H1 (cell line): ENCODE measurements around the gene STAM2. TPM values are rescaled to one million over a fixed set of nuclear protein-coding genes. Genes with fewer than 3 reads are reported as not detected.

Source experiments
- CTCF ChIA-PET: fragments of 300-600 bp; sonication (Branson Sonifier 250); formaldehyde crosslinking; loops from one replicate; lab custom pipeline; 2021; ENCODE audit not compliant: partially characterized antibody; lab: Charles Lee
- POLR2A ChIA-PET: fragments of 300-600 bp; sonication (Branson Sonifier 250); formaldehyde crosslinking; loops from one replicate; lab custom pipeline; 2021; ENCODE audit warnings: inconsistent platforms; ENCODE audit not compliant: partially characterized antibody; lab: Charles Lee
- DNase-seq, 2 experiments: peaks; one replicate each; pipeline versions ENCODE4 v3.0.0 to v3.0.0-alpha.2; 2010 to 2022; ENCODE audit warnings: low spot score in 2 of 2, low read depth in 1 of 2, mixed read lengths in 1 of 2
- FAIRE-seq: peaks from 2 replicates; lab custom pipeline; 2011; peaks lifted over from hg19 to GRCh38; lab: Jason Lieb, UNC
- H2AFZ ChIP-seq: 2 replicates; pipeline ENCODE4 v1.8.1; 2012; ENCODE audit warnings: low read length, inconsistent platforms
- H2AK5ac ChIP-seq: 2 replicates; pipeline ENCODE4 v1.6.1; 2013; ENCODE audit warnings: low read depth, low read length
- H2BK120ac ChIP-seq: replicated peaks from 2 replicates; pipeline ENCODE3; 2013; ENCODE audit warnings: low read depth, low read length, inconsistent platforms
- H2BK12ac ChIP-seq: 2 replicates; pipeline ENCODE4 v1.6.1; 2013; ENCODE audit warnings: low read depth, low read length
- H2BK15ac ChIP-seq: 2 replicates; pipeline ENCODE4 v1.6.1; 2013; ENCODE audit warnings: low read length
- H2BK20ac ChIP-seq: 2 replicates; pipeline ENCODE4 v1.6.1; 2013; ENCODE audit warnings: low read length
- H2BK5ac ChIP-seq: 2 replicates; pipeline ENCODE4 v1.6.1; 2013; ENCODE audit warnings: low read depth, low read length
- H3K14ac ChIP-seq: 2 replicates; pipeline ENCODE4 v1.6.1; 2013; ENCODE audit warnings: inconsistent platforms; ENCODE audit not compliant: insufficient read length
- H3K18ac ChIP-seq: 2 replicates; pipeline ENCODE4 v1.6.1; 2013; ENCODE audit warnings: low read length; ENCODE audit errors: extremely low read depth
- H3K23ac ChIP-seq: 2 replicates; pipeline ENCODE4 v1.6.1; 2013; ENCODE audit warnings: inconsistent platforms; ENCODE audit not compliant: insufficient read length
- H3K23me2 ChIP-seq: 2 replicates; pipeline ENCODE4 v1.6.1; 2013; ENCODE audit warnings: low read depth, low read length
- H3K27ac ChIP-seq: 2 replicates; pipeline ENCODE4 v1.6.1; 2011; ENCODE audit warnings: low read depth, low read length, inconsistent platforms
- H3K27me3 ChIP-seq, 4 experiments: replicated peaks in 1 of 4; 1 replicate in 1 of 4; 2 replicates in 3 of 4; pipeline versions ENCODE4 v1.6.1 to v1.8.1; 2011 to 2013; ENCODE audit warnings: low read length in 3 of 4, mild to moderate bottlenecking in 3 of 4, inconsistent platforms in 2 of 4, mixed read lengths in 2 of 4, moderate library complexity in 1 of 4; ENCODE audit not compliant: control insufficient read depth in 3 of 4, insufficient read depth in 3 of 4; ENCODE audit errors: extremely low read depth in 1 of 4
- H3K36me3 ChIP-seq, 4 experiments: 2 replicates each; pipeline versions ENCODE4 v1.6.1 to v1.8.1; 2011 to 2013; ENCODE audit warnings: mild to moderate bottlenecking in 4 of 4, low read length in 3 of 4, moderate library complexity in 2 of 4, control low read depth in 1 of 4, inconsistent platforms in 1 of 4; ENCODE audit not compliant: insufficient read depth in 4 of 4, control insufficient read depth in 2 of 4
- H3K4ac ChIP-seq: replicated peaks from 2 replicates; pipeline ENCODE3; 2013; ENCODE audit warnings: low read length, low read depth, mixed read lengths, inconsistent platforms; ENCODE audit not compliant: insufficient read length
- H3K4me1 ChIP-seq, 4 experiments: replicated peaks in 1 of 4; 1 replicate in 1 of 4; 2 replicates in 3 of 4; pipeline versions ENCODE4 v1.6.1 to v1.8.1; 2011 to 2013; ENCODE audit warnings: low read length in 3 of 4, inconsistent platforms in 2 of 4, mixed read lengths in 1 of 4; ENCODE audit not compliant: insufficient read depth in 4 of 4, control insufficient read depth in 3 of 4
- H3K4me2 ChIP-seq, 2 experiments: 2 replicates each; pipeline versions ENCODE4 v1.6.1 to v1.8.1; 2011 to 2013; ENCODE audit warnings: low read depth in 2 of 2, low read length in 2 of 2, control low read depth in 1 of 2, inconsistent platforms in 1 of 2, mild to moderate bottlenecking in 1 of 2; ENCODE audit not compliant: insufficient read depth in 1 of 2
- H3K4me3 ChIP-seq, 4 experiments: fragments of 200-600, 300-600 bp in 1 of 4; sonication (generic), shearing (Covaris generic), sonication (Bioruptor Twin) in 1 of 4; 2 replicates each; pipeline versions ENCODE4 v1.5.1 to v1.8.1; 2011 to 2016; ENCODE audit warnings: low read length in 4 of 4, low read depth in 3 of 4, control low read depth in 2 of 4, inconsistent platforms in 2 of 4, mild to moderate bottlenecking in 2 of 4, mixed read lengths in 1 of 4, moderate library complexity in 1 of 4; ENCODE audit not compliant: insufficient read depth in 2 of 4; ENCODE audit errors: extremely low read depth in 1 of 4
- H3K56ac ChIP-seq: replicated peaks from 2 replicates; pipeline ENCODE3; 2013; ENCODE audit warnings: low read depth, mild to moderate bottlenecking, mixed read lengths, low read length, inconsistent platforms; ENCODE audit not compliant: insufficient read length
- H3K79me1 ChIP-seq: 2 replicates; pipeline ENCODE4 v1.6.1; 2013; ENCODE audit warnings: low read depth, low read length, control low read depth
- H3K79me2 ChIP-seq, 2 experiments: 2 replicates each; pipeline versions ENCODE4 v1.6.1 to v1.8.1; 2012 to 2013; ENCODE audit warnings: low read length in 2 of 2, mild to moderate bottlenecking in 2 of 2, inconsistent platforms in 1 of 2; ENCODE audit not compliant: insufficient read depth in 2 of 2, control insufficient read depth in 1 of 2
- H3K9ac ChIP-seq, 4 experiments: replicated peaks in 1 of 4; 1 replicate in 1 of 4; 2 replicates in 3 of 4; pipeline versions ENCODE4 v1.6.1 to v1.8.1; 2011 to 2013; ENCODE audit warnings: low read depth in 3 of 4, low read length in 3 of 4, control low read depth in 2 of 4, mild to moderate bottlenecking in 2 of 4, moderate library complexity in 2 of 4, inconsistent platforms in 1 of 4; ENCODE audit errors: extremely low read depth in 1 of 4
- H3K9me3 ChIP-seq, 2 experiments: 2 replicates each; pipeline versions ENCODE4 v1.6.1 to v1.8.1; 2012 to 2013; ENCODE audit warnings: mild to moderate bottlenecking in 2 of 2, moderate library complexity in 2 of 2, control low read depth in 1 of 2, inconsistent platforms in 1 of 2, low read depth in 1 of 2, low read length in 1 of 2, mixed read lengths in 1 of 2; ENCODE audit not compliant: insufficient read depth in 2 of 2
- H4K20me1 ChIP-seq, 2 experiments: replicated peaks in 1 of 2; 2 replicates each; pipeline versions ENCODE3 to v1.8.1; 2011 to 2013; ENCODE audit warnings: inconsistent platforms in 2 of 2, low read length in 2 of 2, mild to moderate bottlenecking in 1 of 2; ENCODE audit not compliant: insufficient read depth in 2 of 2, control insufficient read depth in 1 of 2
- H4K5ac ChIP-seq: 2 replicates; pipeline ENCODE4 v1.6.1; 2013; ENCODE audit warnings: low read length, low read depth, mixed read lengths, inconsistent platforms; ENCODE audit not compliant: insufficient read length
- H4K8ac ChIP-seq: 2 replicates; pipeline ENCODE4 v1.8.0; 2013; ENCODE audit warnings: mild to moderate bottlenecking, moderate library complexity, low read length, inconsistent platforms; ENCODE audit not compliant: insufficient read depth; ENCODE audit errors: extremely low read depth
- H4K91ac ChIP-seq: replicated peaks from 2 replicates; pipeline ENCODE3; 2013; ENCODE audit warnings: low read length, mixed read lengths, inconsistent platforms; ENCODE audit not compliant: insufficient read length
- CEBPB ChIP-seq: IDR thresholded peaks from 2 replicates; pipeline ENCODE4 v1.6.1; 2012; ENCODE audit warnings: low read depth, low read length
- GTF2F1 ChIP-seq: IDR thresholded peaks from 2 replicates; pipeline ENCODE4 v1.6.1; 2012; ENCODE audit warnings: low read depth, low read length, improper control_type of control experiment, borderline replicate concordance
- KDM1A ChIP-seq: fragments of 200-600, 300-600 bp; sonication (generic); IDR thresholded peaks from 2 replicates; pipeline ENCODE4 v1.7.1; 2016; ENCODE audit warnings: mild to moderate bottlenecking, low read length, borderline replicate concordance
- NANOG ChIP-seq: IDR thresholded peaks from 2 replicates; pipeline ENCODE4 v1.6.1; 2011; ENCODE audit warnings: low read length, low read depth, mild to moderate bottlenecking, inconsistent platforms; ENCODE audit not compliant: insufficient read depth, poor library complexity, severe bottlenecking
- NRF1 ChIP-seq: IDR thresholded peaks from 2 replicates; pipeline ENCODE4 v1.6.1; 2011; ENCODE audit warnings: mild to moderate bottlenecking, low read depth, low read length, improper control_type of control experiment
- POLR2A ChIP-seq, 2 experiments: IDR thresholded peaks; 1 replicate in 1 of 2; 2 replicates in 1 of 2; pipeline ENCODE4 v1.6.1; 2011; ENCODE audit warnings: low read depth in 2 of 2, low read length in 2 of 2, mild to moderate bottlenecking in 2 of 2; ENCODE audit errors: control extremely low read depth in 1 of 2
- SIX5 ChIP-seq: IDR thresholded peaks from 2 replicates; pipeline ENCODE4 v1.6.1; 2011; ENCODE audit warnings: mild to moderate bottlenecking, low read depth, low read length
- SRF ChIP-seq: IDR thresholded peaks from 2 replicates; pipeline ENCODE4 v1.6.1; 2011; ENCODE audit warnings: mild to moderate bottlenecking, low read depth, low read length, moderate library complexity
- TAF1 ChIP-seq: IDR thresholded peaks from 2 replicates; pipeline ENCODE4 v1.6.1; 2011; ENCODE audit warnings: mild to moderate bottlenecking, low read depth, low read length
- USF2 ChIP-seq: IDR thresholded peaks from 2 replicates; pipeline ENCODE4 v1.6.1; 2011; ENCODE audit warnings: low read length, improper control_type of control experiment
- WGBS, 2 experiments: shearing (Covaris generic) in 1 of 2; methylation state at CpG; one replicate each; pipeline versions ENCODE4 v1.1.6 to v1.1.7; 2013 to 2015; ENCODE audit warnings: low lambda C conversion rate in 2 of 2, mixed read lengths in 2 of 2, inconsistent platforms in 1 of 2, low coverage in 1 of 2, missing lambda C conversion rate in 1 of 2; ENCODE audit not compliant: insufficient replicate concordance in 2 of 2, insufficient coverage in 1 of 2, insufficient read length in 1 of 2; ENCODE audit errors: extremely low coverage in 1 of 2, missing lambda C conversion rate in 1 of 2; 5-methylcytosine and 5-hydroxymethylcytosine counted together
- polyA plus RNA-seq, 7 experiments: library from polyadenylated mRNA; depleted of rRNA in 3 of 7; stranded (reverse) in 5 of 7; unstranded in 2 of 7; fragments of >200 nt in 5 of 7; fragments of 200-250 nt in 2 of 7; gene quantifications; 1 replicate in 5 of 7; 2 replicates in 1 of 7; 4 replicates in 1 of 7; pipeline versions ENCODE4 v1.2.1 to v1.2.3, GENCODE V29; 2011 to 2013; ENCODE audit warnings: missing spikeins in 2 of 7, mixed read lengths in 2 of 7
- total RNA-seq: library from RNA; stranded (reverse); fragmentation: NEBNext Ultra II Directional; extraction: Animal tissue kit (Norgen Biotek cat#: 25700); gene quantifications from 2 replicates; pipeline ENCODE4 v1.2.1, GENCODE V29; 2021

STAM2 gene
- total and polyA plus RNA-seq, 2 of the 8 experiments (the other 6 are each of a cell fraction or from before 2014, with no cell fraction given): 5.4 to 9.4 TPM

GRCh38 chr2:152068226-152068625 is 107.3 kb downstream of the STAM2 start:
- H3K23me2 ChIP-seq: no peaks in the 10 kb centered on the region
- H2BK15ac ChIP-seq: no peak overlapping the region
- H3K79me1 ChIP-seq: no peaks in the 10 kb centered on the region
- ChIA-PET POLR2A (no interaction called here), CTCF (interaction anchor here (0.7 to 1.5 kb wide), 3 partner anchors 11 to 20 kb away, joined by 3 to 4 read pairs (median 3); no protein-coding TSS in a partner anchor)
- no peak overlapping the region for H3K4me2 ChIP-seq
- H3K27me3 ChIP-seq: no peaks in the 10 kb centered on the region
- no peaks in the 10 kb centered on the region for H4K20me1 ChIP-seq
- H3K23ac ChIP-seq: no peak overlapping the region
- no peak overlapping the region for H2AFZ ChIP-seq
- FAIRE-seq: no peak
- no peak overlapping the region for H3K4me3 ChIP-seq
- H3K9me3 ChIP-seq: no peaks in the 10 kb centered on the region
- H3K4ac ChIP-seq: no peak overlapping the region
- no peak overlapping the region for H3K9ac ChIP-seq
- H2BK5ac ChIP-seq: no peak overlapping the region
- no peak overlapping the region for H2BK20ac ChIP-seq
- no peak overlapping the region for H2AK5ac ChIP-seq
- H3K4me1 ChIP-seq: peaks cover 0 to 1% (median 0%) of the 10 kb centered on the region in 4 experiments; a peak in 2 of 7 replicates
- no peak overlapping the region for H2BK120ac ChIP-seq
- H2BK12ac ChIP-seq: no peak overlapping the region
- no peak overlapping the region for H3K14ac ChIP-seq
- H4K8ac ChIP-seq: no peak overlapping the region
- H4K91ac ChIP-seq: no peak overlapping the region
- WGBS, 2 experiments: 92% methylated on average over 2 of the region's 2 CpGs; no CpG with 5 or more reads in 1 of the 2 experiments
- H3K36me3 ChIP-seq: no peaks in the 10 kb centered on the region
- H3K56ac ChIP-seq: no peak overlapping the region
- H3K79me2 ChIP-seq: no peaks in the 10 kb centered on the region
- H4K5ac ChIP-seq: no peak overlapping the region
- no peak overlapping the region for H3K18ac ChIP-seq
- DNase-seq: no peak
- H3K27ac ChIP-seq: no peak overlapping the region
- TF ChIP-seq TAF1 (no peak), GTF2F1 (no peak), POLR2A (IDR thresholded peaks at IDR 0.05; ENCODE audit: control extremely low read depth in 1 of 2, low read depth in 2 of 2, low read length in 2 of 2) (no peak), NANOG (no peak), USF2 (no peak), SRF (no peak), CEBPB (no peak), NRF1 (no peak), SIX5 (no peak), KDM1A (no peak)
